GM18909 (cell line): ENCODE measurements around the gene ARFRP1.

Source experiments
- ATAC-seq: cut with Tn5 transposase; IDR thresholded peaks from one replicate; pipeline ENCODE4 v1.9.1; 2021; ENCODE audit warnings: mild to moderate bottlenecking; ENCODE audit not compliant: unreplicated experiment, poor library complexity

The ARFRP1 gene

GRCh38 chr20:63744158-63744557, 36.4 kb upstream of the ARFRP1 start:
- ATAC-seq, result no peak

- no peak for ATAC-seq
These were observed 35.6 kb upstream of the ARFRP1 start for GRCh38 chr20:63743210-63743970.

- no peak for ATAC-seq
These were observed 34.7 kb upstream of the ARFRP1 start for GRCh38 chr20:63742381-63743024.

GRCh38 chr20:63741676-63742380, 34.1 kb upstream of the ARFRP1 start:
- no peak for ATAC-seq

- ATAC-seq, result no peak
These were observed 33.5 kb upstream of the ARFRP1 start for GRCh38 chr20:63741354-63741675.

GRCh38 chr20:63740627-63741353, 33.0 kb upstream of the ARFRP1 start:
- ATAC-seq, result no peak

- ATAC-seq, result no peak
These were observed 32.4 kb upstream of the ARFRP1 start for GRCh38 chr20:63740070-63740626.

GRCh38 chr20:63739130-63740069, 31.6 kb upstream of the ARFRP1 start, which contains the start of gene SLC2A4RG:
TSS of gene SLC2A4RG (plus strand) at chr20:63739776. CDS start at chr20:63739913, 137 bp downstream.
- ATAC-seq, result peak; percentile 44

- ATAC-seq, result no peak
These were observed 30.9 kb upstream of the ARFRP1 start for GRCh38 chr20:63738687-63739129.

GRCh38 chr20:63737945-63738686, 30.3 kb upstream of the ARFRP1 start:
- ATAC-seq, result no peak

- ATAC-seq, result no peak
These were observed 29.8 kb upstream of the ARFRP1 start for GRCh38 chr20:63737695-63737944.

GRCh38 chr20:63736893-63737694, 29.3 kb upstream of the ARFRP1 start:
- ATAC-seq, result no peak

GRCh38 chr20:63735859-63736718, 28.3 kb upstream of the ARFRP1 start, which contains the start of gene LIME1:
TSS of gene LIME1 (plus strand) at chr20:63736664. CDS start at chr20:63737550, 886 bp downstream.
- no peak for ATAC-seq

GRCh38 chr20:63734946-63735858, 27.4 kb upstream of the ARFRP1 start:
- ATAC-seq, result no peak

- no peak for ATAC-seq
These were observed 26.6 kb upstream of the ARFRP1 start for GRCh38 chr20:63734111-63734945.
